HEK293 (cell line): ENCODE results near the gene SNX8.

Experiments
- TCF7L2 ChIP-seq: IDR thresholded peaks from 2 replicates; pipeline ENCODE4 v1.6.1; 2011; ENCODE audit warnings: low read depth, mild to moderate bottlenecking, inconsistent platforms, low read length, moderate library complexity, borderline replicate concordance
- ZNF501 ChIP-seq: fragments of 450-650 bp; formaldehyde crosslinking; IDR thresholded peaks from 2 replicates; pipeline ENCODE4 v1.5.1; 2016; ENCODE audit warnings: missing biosample characterization, missing genetic modification characterization
- ZNF791 ChIP-seq: fragments of 450-650 bp; formaldehyde crosslinking; IDR thresholded peaks from 2 replicates; pipeline ENCODE4 v1.5.1; 2016; ENCODE audit warnings: missing biosample characterization, missing genetic modification characterization
- TF ChIP-seq, protein P1 (sequence below): fragments of 450-650 bp; formaldehyde crosslinking; IDR thresholded peaks from 2 replicates; pipeline ENCODE4 v1.5.1; 2016; ENCODE audit warnings: missing biosample characterization, missing genetic modification characterization
- TF ChIP-seq, protein P2 (sequence below): fragments of 450-650 bp; formaldehyde crosslinking; conservative IDR thresholded peaks from 2 replicates; pipeline ENCODE4 v1.5.1; 2016; ENCODE audit warnings: low read depth, missing biosample characterization, missing genetic modification characterization

- TF ChIP-seq, protein P1, sequence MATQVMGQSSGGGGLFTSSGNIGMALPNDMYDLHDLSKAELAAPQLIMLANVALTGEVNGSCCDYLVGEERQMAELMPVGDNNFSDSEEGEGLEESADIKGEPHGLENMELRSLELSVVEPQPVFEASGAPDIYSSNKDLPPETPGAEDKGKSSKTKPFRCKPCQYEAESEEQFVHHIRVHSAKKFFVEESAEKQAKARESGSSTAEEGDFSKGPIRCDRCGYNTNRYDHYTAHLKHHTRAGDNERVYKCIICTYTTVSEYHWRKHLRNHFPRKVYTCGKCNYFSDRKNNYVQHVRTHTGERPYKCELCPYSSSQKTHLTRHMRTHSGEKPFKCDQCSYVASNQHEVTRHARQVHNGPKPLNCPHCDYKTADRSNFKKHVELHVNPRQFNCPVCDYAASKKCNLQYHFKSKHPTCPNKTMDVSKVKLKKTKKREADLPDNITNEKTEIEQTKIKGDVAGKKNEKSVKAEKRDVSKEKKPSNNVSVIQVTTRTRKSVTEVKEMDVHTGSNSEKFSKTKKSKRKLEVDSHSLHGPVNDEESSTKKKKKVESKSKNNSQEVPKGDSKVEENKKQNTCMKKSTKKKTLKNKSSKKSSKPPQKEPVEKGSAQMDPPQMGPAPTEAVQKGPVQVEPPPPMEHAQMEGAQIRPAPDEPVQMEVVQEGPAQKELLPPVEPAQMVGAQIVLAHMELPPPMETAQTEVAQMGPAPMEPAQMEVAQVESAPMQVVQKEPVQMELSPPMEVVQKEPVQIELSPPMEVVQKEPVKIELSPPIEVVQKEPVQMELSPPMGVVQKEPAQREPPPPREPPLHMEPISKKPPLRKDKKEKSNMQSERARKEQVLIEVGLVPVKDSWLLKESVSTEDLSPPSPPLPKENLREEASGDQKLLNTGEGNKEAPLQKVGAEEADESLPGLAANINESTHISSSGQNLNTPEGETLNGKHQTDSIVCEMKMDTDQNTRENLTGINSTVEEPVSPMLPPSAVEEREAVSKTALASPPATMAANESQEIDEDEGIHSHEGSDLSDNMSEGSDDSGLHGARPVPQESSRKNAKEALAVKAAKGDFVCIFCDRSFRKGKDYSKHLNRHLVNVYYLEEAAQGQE (tag by site-specific recombination), result no peak
- TF ChIP-seq, protein P2, sequence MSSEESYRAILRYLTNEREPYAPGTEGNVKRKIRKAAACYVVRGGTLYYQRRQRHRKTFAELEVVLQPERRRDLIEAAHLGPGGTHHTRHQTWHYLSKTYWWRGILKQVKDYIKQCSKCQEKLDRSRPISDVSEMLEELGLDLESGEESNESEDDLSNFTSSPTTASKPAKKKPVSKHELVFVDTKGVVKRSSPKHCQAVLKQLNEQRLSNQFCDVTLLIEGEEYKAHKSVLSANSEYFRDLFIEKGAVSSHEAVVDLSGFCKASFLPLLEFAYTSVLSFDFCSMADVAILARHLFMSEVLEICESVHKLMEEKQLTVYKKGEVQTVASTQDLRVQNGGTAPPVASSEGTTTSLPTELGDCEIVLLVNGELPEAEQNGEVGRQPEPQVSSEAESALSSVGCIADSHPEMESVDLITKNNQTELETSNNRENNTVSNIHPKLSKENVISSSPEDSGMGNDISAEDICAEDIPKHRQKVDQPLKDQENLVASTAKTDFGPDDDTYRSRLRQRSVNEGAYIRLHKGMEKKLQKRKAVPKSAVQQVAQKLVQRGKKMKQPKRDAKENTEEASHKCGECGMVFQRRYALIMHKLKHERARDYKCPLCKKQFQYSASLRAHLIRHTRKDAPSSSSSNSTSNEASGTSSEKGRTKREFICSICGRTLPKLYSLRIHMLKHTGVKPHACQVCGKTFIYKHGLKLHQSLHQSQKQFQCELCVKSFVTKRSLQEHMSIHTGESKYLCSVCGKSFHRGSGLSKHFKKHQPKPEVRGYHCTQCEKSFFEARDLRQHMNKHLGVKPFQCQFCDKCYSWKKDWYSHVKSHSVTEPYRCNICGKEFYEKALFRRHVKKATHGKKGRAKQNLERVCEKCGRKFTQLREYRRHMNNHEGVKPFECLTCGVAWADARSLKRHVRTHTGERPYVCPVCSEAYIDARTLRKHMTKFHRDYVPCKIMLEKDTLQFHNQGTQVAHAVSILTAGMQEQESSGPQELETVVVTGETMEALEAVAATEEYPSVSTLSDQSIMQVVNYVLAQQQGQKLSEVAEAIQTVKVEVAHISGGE (tag by site-specific recombination), result no peak
- TF ChIP-seq ZNF791 (tag by site-specific recombination) (no peak), ZNF501 (tag by site-specific recombination) (no peak), TCF7L2 (no peak)
These were observed 44.2 kb downstream of the SNX8 start for GRCh38 chr7:2269991-2270460.
